ENCODE results near the gene CNDP2. TPM values are rescaled to one million over a fixed set of nuclear protein-coding genes. Genes with fewer than 3 reads are reported as not detected.

Gene CNDP2
- total RNA-seq, 1 donor from 2014 or later = 113 TPM

DNA sequence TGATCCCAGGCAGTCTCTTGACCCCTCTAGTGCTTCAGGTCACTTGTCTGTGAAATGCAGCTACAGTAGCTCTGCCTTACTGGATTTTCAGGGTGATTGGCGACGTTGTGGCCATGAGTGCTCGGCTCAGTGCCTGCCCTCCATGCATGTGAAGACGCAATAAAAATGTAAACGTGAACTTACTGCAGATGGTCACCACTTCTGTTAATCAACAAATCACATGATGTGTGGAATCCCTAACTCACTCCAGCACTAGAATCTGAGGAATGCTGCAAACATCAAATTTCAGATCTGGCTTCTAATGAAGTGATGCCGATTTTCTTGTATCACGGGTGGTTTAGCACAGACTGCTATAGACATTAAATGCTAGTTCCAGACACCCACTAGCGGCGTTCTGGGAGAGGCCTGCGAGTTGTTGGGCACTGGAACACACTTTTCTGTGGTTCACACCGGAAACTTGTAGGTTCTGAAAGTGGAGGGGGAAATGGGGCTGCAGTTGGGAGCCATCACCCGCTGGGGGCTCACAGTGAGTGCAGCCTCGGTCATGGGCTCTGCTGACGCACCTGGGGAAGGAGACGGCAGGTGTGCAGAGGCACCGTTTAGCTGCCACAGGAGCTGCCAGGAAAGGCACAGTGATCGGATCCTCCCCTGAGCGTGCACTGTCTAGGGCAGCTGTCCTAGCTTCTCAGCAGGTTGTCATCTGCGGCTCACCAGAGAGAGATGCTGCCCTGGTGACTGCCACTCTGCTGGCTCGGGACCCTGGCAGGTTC, 44.7 kb downstream of the CNDP2 start:
- no peak overlapping the region for H3K4me3 Mint-ChIP-seq (ENCODE audit: unreplicated experiment)
- no peak overlapping the region for H3K27ac Mint-ChIP-seq (ENCODE audit: unreplicated experiment)
- H3K4me1 Mint-ChIP-seq (ENCODE audit: unreplicated experiment) = no peaks in the 10 kb centered on the region
- peaks cover under 1% of the 10 kb centered on the region for H3K9me3 Mint-ChIP-seq (ENCODE audit: unreplicated experiment)
- TF ChIP-seq, protein P1, sequence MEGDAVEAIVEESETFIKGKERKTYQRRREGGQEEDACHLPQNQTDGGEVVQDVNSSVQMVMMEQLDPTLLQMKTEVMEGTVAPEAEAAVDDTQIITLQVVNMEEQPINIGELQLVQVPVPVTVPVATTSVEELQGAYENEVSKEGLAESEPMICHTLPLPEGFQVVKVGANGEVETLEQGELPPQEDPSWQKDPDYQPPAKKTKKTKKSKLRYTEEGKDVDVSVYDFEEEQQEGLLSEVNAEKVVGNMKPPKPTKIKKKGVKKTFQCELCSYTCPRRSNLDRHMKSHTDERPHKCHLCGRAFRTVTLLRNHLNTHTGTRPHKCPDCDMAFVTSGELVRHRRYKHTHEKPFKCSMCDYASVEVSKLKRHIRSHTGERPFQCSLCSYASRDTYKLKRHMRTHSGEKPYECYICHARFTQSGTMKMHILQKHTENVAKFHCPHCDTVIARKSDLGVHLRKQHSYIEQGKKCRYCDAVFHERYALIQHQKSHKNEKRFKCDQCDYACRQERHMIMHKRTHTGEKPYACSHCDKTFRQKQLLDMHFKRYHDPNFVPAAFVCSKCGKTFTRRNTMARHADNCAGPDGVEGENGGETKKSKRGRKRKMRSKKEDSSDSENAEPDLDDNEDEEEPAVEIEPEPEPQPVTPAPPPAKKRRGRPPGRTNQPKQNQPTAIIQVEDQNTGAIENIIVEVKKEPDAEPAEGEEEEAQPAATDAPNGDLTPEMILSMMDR (IDR thresholded peaks at IDR 0.05; ENCODE audit: unreplicated experiment) = no peak
- H3K27me3 Mint-ChIP-seq (ENCODE audit: unreplicated experiment) = peaks cover 1% of the 10 kb centered on the region
- no peak for DNase-seq (ENCODE audit: low spot score)
- H3K36me3 Mint-ChIP-seq (ENCODE audit: low read depth, unreplicated experiment) = no peaks in the 10 kb centered on the region

DNA sequence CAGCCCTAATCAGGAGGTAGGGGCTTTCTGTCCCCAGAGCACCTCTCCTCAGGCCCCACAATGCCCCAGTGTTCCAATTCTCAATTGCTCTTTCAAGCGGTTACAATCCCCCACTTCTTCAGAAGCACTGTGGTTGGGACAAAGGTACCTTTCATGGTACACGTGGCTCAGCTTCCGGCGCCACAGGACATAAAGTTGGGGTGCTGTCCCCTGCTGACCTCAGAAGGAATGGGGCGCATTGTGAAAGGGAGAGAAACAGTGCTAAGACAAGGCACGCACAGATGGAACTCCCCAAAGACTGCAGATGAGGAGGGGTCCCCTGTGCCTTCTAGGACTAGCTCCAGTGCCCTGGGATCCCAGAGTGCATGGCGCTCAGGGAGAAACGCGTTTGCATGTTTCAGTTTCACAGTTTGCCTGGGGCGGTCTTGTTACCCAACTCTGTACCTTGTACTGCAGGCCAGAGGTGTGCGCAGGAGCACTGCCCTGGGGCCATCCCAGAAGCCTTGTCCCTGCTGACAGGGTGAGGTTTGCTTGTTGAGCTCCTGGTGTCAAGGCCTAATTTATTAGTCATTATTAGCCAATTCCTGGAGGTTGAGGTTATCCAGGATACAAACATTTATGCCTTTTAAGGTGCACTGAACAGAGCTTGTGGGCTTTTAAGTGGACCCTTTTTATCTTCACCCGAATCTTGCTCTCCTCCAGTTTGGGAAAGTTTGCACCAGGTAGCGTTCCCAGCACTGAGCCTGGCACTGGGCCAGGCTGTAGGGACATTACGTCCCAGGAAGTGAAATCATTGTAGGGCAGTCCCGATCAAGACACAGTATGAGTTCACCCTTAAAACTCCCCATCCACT, 45.8 kb downstream of the CNDP2 start:
- Mint-ChIP-seq H3K4me1 (ENCODE audit: unreplicated experiment) (no peaks in the 10 kb centered on the region), H3K9me3 (ENCODE audit: unreplicated experiment) (peaks cover 4% of the 10 kb centered on the region), H3K27me3 (ENCODE audit: unreplicated experiment) (peaks cover 1% of the 10 kb centered on the region), H3K36me3 (ENCODE audit: low read depth, unreplicated experiment) (no peaks in the 10 kb centered on the region), H3K27ac (ENCODE audit: unreplicated experiment) (no peak overlapping the region), H3K4me3 (ENCODE audit: unreplicated experiment) (no peak overlapping the region)
- TF ChIP-seq, protein P1 (IDR thresholded peaks at IDR 0.05; ENCODE audit: unreplicated experiment) = no peak
- DNase-seq (ENCODE audit: low spot score) = no peak

DNA sequence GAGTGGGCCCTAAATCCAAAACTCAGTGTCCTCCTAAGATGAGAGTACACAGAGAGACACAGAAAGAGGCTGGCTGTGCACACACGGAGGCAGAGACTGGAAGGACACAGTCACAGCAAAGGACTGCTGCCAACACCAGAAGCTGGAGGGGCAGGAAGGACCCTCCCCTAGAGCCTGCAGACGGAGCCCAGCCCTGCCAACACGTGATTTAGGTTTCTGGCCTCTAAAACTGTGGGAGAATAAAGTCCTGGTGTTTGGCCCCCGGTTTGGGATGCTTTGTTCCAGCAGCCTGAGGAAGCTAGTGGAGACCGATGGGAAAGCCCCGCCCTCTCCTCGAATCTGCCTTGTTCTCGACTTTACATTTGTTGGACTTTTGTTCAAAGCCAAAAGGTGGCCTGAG, 48.7 kb downstream of the CNDP2 start:
- Mint-ChIP-seq H3K4me3 (ENCODE audit: unreplicated experiment) (no peak overlapping the region), H3K9me3 (ENCODE audit: unreplicated experiment) (peaks cover 15% of the 10 kb centered on the region), H3K36me3 (ENCODE audit: low read depth, unreplicated experiment) (peaks cover 4% of the 10 kb centered on the region), H3K27ac (ENCODE audit: unreplicated experiment) (no peak overlapping the region), H3K27me3 (ENCODE audit: unreplicated experiment) (peaks cover 1% of the 10 kb centered on the region), H3K4me1 (ENCODE audit: unreplicated experiment) (no peaks in the 10 kb centered on the region)
- DNase-seq (ENCODE audit: low spot score) = no peak
- TF ChIP-seq, protein P1 (IDR thresholded peaks at IDR 0.05; ENCODE audit: unreplicated experiment) = no peak

DNA sequence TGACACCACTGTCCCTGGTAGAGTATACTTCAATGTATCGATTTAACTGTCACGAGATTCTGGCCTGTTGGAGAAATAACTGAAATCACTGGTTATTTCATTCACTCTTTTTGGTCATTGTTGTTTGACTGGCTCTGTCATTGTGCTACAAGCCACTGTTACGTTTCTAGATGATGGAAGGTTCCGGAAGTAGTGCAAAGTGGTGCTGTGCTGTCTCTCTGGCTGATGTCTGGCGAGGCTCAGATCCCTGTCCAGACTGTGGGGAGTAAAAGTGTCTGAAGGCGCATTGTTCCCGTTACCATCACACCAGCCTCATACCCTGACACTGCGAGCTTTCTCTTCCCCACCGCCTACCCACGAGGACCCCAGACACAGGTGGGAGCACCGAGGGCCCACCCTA, 49.8 kb downstream of the CNDP2 start:
- TF ChIP-seq, protein P1 (IDR thresholded peaks at IDR 0.05; ENCODE audit: unreplicated experiment) = no peak
- H3K36me3 Mint-ChIP-seq (ENCODE audit: low read depth, unreplicated experiment) = peaks cover 4% of the 10 kb centered on the region
- DNase-seq (ENCODE audit: low spot score) = no peak
- no peak overlapping the region for H3K4me3 Mint-ChIP-seq (ENCODE audit: unreplicated experiment)
- no peaks in the 10 kb centered on the region for H3K4me1 Mint-ChIP-seq (ENCODE audit: unreplicated experiment)
- peaks cover 15% of the 10 kb centered on the region for H3K9me3 Mint-ChIP-seq (ENCODE audit: unreplicated experiment)
- peak overlapping the region; percentile 36 for H3K27ac Mint-ChIP-seq (ENCODE audit: unreplicated experiment)
- peaks cover 1% of the 10 kb centered on the region for H3K27me3 Mint-ChIP-seq (ENCODE audit: unreplicated experiment)
